T-cell (primary cell): ENCODE data around the gene MOSPD3. TPM values are rescaled to one million over a fixed set of nuclear protein-coding genes. Genes with fewer than 3 reads are reported as not detected.

Source experiments
- ATAC-seq, 4 experiments: fragments of 200-7000 bp in 3 of 4; fragments of 150-1000 bp in 1 of 4; cut with Tn5 transposase; replicated peaks in 1 of 4; 1 replicate in 3 of 4; 2 replicates in 1 of 4; pipeline ENCODE4 v1.10.0; 2021; ENCODE audit warnings: moderate library complexity in 3 of 4, mild to moderate bottlenecking in 2 of 4, moderate number of reproducible peaks in 1 of 4
- CTCF ChIA-PET, 2 donors: fragments of 300-600 bp; sonication (Branson Sonifier 250); formaldehyde crosslinking; loops; one replicate each; lab custom pipeline; 2022; ENCODE audit warnings: antibody characterized with exemption in 2 of 2; lab: Charles Lee
- POLR2A ChIA-PET, 2 donors: fragments of 300-600 bp; sonication (Branson Sonifier 250); formaldehyde crosslinking; loops; one replicate each; lab custom pipeline; 2022; ENCODE audit warnings: antibody characterized with exemption in 2 of 2; lab: Charles Lee
- DNase-seq, 35 experiments: peaks; one replicate each; pipeline versions ENCODE4 v3.0.0 to v3.0.0-alpha.2; 2013 to 2023
- H3K27ac ChIP-seq: one replicate; pipeline ENCODE4 v1.5.1; 2013; ENCODE audit warnings: low read length
- H3K27me3 ChIP-seq, 2 experiments: replicated peaks in 1 of 2; 1 replicate in 1 of 2; 2 replicates in 1 of 2; pipeline versions ENCODE4 v1.6.1 to v1.7.0; 2013; ENCODE audit warnings: low read length in 1 of 2, mixed read lengths in 1 of 2; ENCODE audit not compliant: control insufficient read depth in 2 of 2, insufficient read depth in 2 of 2; ENCODE audit errors: extremely low read depth in 1 of 2
- H3K36me3 ChIP-seq, 2 donors: 1 replicate in 1 of 2; 2 replicates in 1 of 2; pipeline versions ENCODE4 v1.6.1 to v1.7.0; 2013; ENCODE audit warnings: low read length in 1 of 2; ENCODE audit not compliant: control insufficient read depth in 2 of 2, insufficient read depth in 1 of 2; ENCODE audit errors: extremely low read depth in 1 of 2
- H3K4me1 ChIP-seq, 2 experiments: 1 replicate in 1 of 2; 2 replicates in 1 of 2; pipeline versions ENCODE4 v1.6.1 to v1.7.0; 2013; ENCODE audit warnings: low read length in 2 of 2, mixed read lengths in 1 of 2; ENCODE audit not compliant: insufficient read depth in 2 of 2, control insufficient read depth in 1 of 2; ENCODE audit errors: extremely low read depth in 1 of 2
- H3K4me3 ChIP-seq, 2 donors: 1 replicate in 1 of 2; 2 replicates in 1 of 2; pipeline versions ENCODE4 v1.5.1 to v1.7.0; 2013; ENCODE audit warnings: mild to moderate bottlenecking in 2 of 2, low read length in 1 of 2, moderate library complexity in 1 of 2; ENCODE audit not compliant: control insufficient read depth in 1 of 2; ENCODE audit errors: extremely low read depth in 1 of 2
- H3K9me3 ChIP-seq: 2 replicates; pipeline ENCODE4 v1.7.0; 2013
- H3K27ac Mint-ChIP-seq, 2 donors: one replicate each; pipeline ENCODE4 v1.8.0; 2020 to 2021; ENCODE audit warnings: mild to moderate bottlenecking in 2 of 2, mixed read lengths in 2 of 2
- H3K27me3 Mint-ChIP-seq, 2 donors: one replicate each; pipeline ENCODE4 v1.8.0; 2021 to 2022; ENCODE audit warnings: mixed read lengths in 2 of 2
- H3K36me3 Mint-ChIP-seq: one replicate; pipeline ENCODE4 v1.8.0; 2021; ENCODE audit warnings: mixed read lengths
- H3K4me1 Mint-ChIP-seq, 3 donors: one replicate each; pipeline ENCODE4 v1.8.0; 2020 to 2022; ENCODE audit warnings: mixed read lengths in 3 of 3, mild to moderate bottlenecking in 1 of 3
- H3K4me3 Mint-ChIP-seq, 3 donors: one replicate each; pipeline ENCODE4 v1.8.0; 2020 to 2022; ENCODE audit warnings: mild to moderate bottlenecking in 3 of 3, mixed read lengths in 3 of 3, moderate library complexity in 3 of 3
- H3K9me3 Mint-ChIP-seq, 3 donors: one replicate each; pipeline ENCODE4 v1.8.0; 2020 to 2022; ENCODE audit warnings: mixed read lengths in 3 of 3
- WGBS: methylation state at CpG from one replicate; pipeline ENCODE4 v1.1.5; 2013; ENCODE audit warnings: missing lambda C conversion rate; ENCODE audit not compliant: insufficient coverage; 5-methylcytosine and 5-hydroxymethylcytosine counted together
- total RNA-seq, 35 experiments: library from RNA in 6 of 35; stranded (reverse) in 6 of 35; fragments of 120-200 nt in 1 of 35; gene quantifications; one replicate each; pipeline versions ENCODE4 v1.2.1 to v1.2.4 and lab custom pipeline; 2013 to 2026

The MOSPD3 gene
- total RNA-seq, 5 donors from 2014 or later (not counting 1 experiment from before 2014, with no cell fraction given) = 10.9 to 19.0 (median 16.3) TPM

- Mint-ChIP-seq H3K36me3 (no peaks in the 10 kb centered on the region), H3K4me1 (peaks cover 13 to 23% (median 16%) of the 10 kb centered on the region in 3 donors), H3K9me3 (no peaks in the 10 kb centered on the region), H3K27me3 (no peaks in the 10 kb centered on the region), H3K27ac (peak overlapping the region; percentile 88 to 91), H3K4me3 (peak overlapping the region; percentile 79 to 90 (median 85))
- under 1% methylated on average over 45 of the region's 70 CpGs for WGBS
- Histone ChIP-seq H3K27me3 (peaks cover 0 to 7% of the 10 kb centered on the region in 2 experiments), H3K4me1 (peaks cover 11 to 30% of the 10 kb centered on the region in 2 experiments), H3K27ac (peak overlapping the region; percentile 67), H3K9me3 (no peaks in the 10 kb centered on the region), H3K36me3 (no peaks in the 10 kb centered on the region), H3K4me3 (peak overlapping the region; percentile 84 to 88)
- CTCF ChIA-PET = interaction anchor here (0.6 to 1.9 kb wide), 4 partner anchors 16 to 109 kb away, joined by 3 to 5 read pairs (median 4); partner anchors contain the start of gene POP7 (in 1 of the 2)
- peak; percentile 76 to 82 (median 78) for ATAC-seq
- POLR2A ChIA-PET = no interaction called here
- peak; percentile 35 to 82 (median 65) for DNase-seq
These were observed 8.0 kb upstream of the MOSPD3 start for GRCh38 chr7:100604028-100604975.

- H3K27ac Mint-ChIP-seq = peak overlapping the region; percentile 57 to 73
- Histone ChIP-seq H3K36me3 (no peaks in the 10 kb centered on the region), H3K27ac (no peak overlapping the region), H3K9me3 (no peaks in the 10 kb centered on the region), H3K4me1 (peaks cover 11 to 30% of the 10 kb centered on the region in 2 experiments), H3K4me3 (peak overlapping the region; percentile 84 to 88), H3K27me3 (peaks cover 0 to 7% of the 10 kb centered on the region in 2 experiments)
- H3K27me3 Mint-ChIP-seq = no peaks in the 10 kb centered on the region
- peak in 22 of 35 experiments; percentile 14 to 62 (median 40) for DNase-seq
- peak; percentile 2 to 35 (median 8) for ATAC-seq
- ChIA-PET CTCF (interaction anchor here (0.5 to 1.9 kb wide), 5 partner anchors 16 to 147 kb away, joined by 3 to 5 read pairs (median 5); no protein-coding TSS in a partner anchor), POLR2A (interaction anchor here in 1 of 2 donors (0.6 kb wide), 1 partner anchor 35 kb away, joined by 4 read pairs; no protein-coding TSS in a partner anchor)
- H3K36me3 Mint-ChIP-seq = no peaks in the 10 kb centered on the region
- H3K4me1 Mint-ChIP-seq = peaks cover 13 to 23% (median 16%) of the 10 kb centered on the region in 3 donors
- WGBS = 1% methylated on average over 68 of the region's 68 CpGs
- H3K9me3 Mint-ChIP-seq = no peaks in the 10 kb centered on the region
- peak overlapping the region; percentile 79 to 90 (median 85) for H3K4me3 Mint-ChIP-seq
These were observed 7.1 kb upstream of the MOSPD3 start for GRCh38 chr7:100604976-100605911.

GRCh38 chr7:100606313-100606712, 6.0 kb upstream of the MOSPD3 start:
- peaks cover 16 to 25% (median 16%) of the 10 kb centered on the region in 3 donors for H3K4me1 Mint-ChIP-seq
- Histone ChIP-seq H3K27me3 (peaks cover 0 to 7% of the 10 kb centered on the region in 2 experiments), H3K9me3 (no peaks in the 10 kb centered on the region), H3K36me3 (no peaks in the 10 kb centered on the region), H3K4me3 (no peak overlapping the region), H3K4me1 (peaks cover 11 to 32% of the 10 kb centered on the region in 2 experiments), H3K27ac (no peak overlapping the region)
- ATAC-seq (no peak), DNase-seq (no peak)
- no peaks in the 10 kb centered on the region for H3K27me3 Mint-ChIP-seq
- 91% methylated on average over 6 of the region's 12 CpGs for WGBS
- peak overlapping the region in 1 of 2 donors; percentile 28 for H3K27ac Mint-ChIP-seq
- no peaks in the 10 kb centered on the region for H3K9me3 Mint-ChIP-seq
- CTCF ChIA-PET = interaction anchor here (0.5 to 1.9 kb wide), 4 partner anchors 20 to 148 kb away, joined by 3 to 5 read pairs (median 5); partner anchors contain the start of gene FBXO24 (in 1 of the 2)
- peak overlapping the region; percentile 43 to 90 (median 79) for H3K4me3 Mint-ChIP-seq
- no peaks in the 10 kb centered on the region for H3K36me3 Mint-ChIP-seq
- POLR2A ChIA-PET = interaction anchor here in 1 of 2 donors (0.6 kb wide), 1 partner anchor 384 kb away, joined by 3 read pairs; no protein-coding TSS in a partner anchor

- Mint-ChIP-seq H3K27me3 (no peaks in the 10 kb centered on the region), H3K4me1 (peaks cover 16 to 29% (median 20%) of the 10 kb centered on the region in 3 donors), H3K4me3 (peak overlapping the region in 1 of 3 donors; percentile 29), H3K36me3 (no peaks in the 10 kb centered on the region), H3K9me3 (no peaks in the 10 kb centered on the region), H3K27ac (peak overlapping the region in 1 of 2 donors; percentile 25)
- peaks cover 0 to 7% of the 10 kb centered on the region in 2 experiments for H3K27me3 ChIP-seq
- H3K4me1 ChIP-seq = peaks cover 11 to 34% of the 10 kb centered on the region in 2 experiments
- no peak overlapping the region for H3K27ac ChIP-seq
- no peak for ATAC-seq
- H3K9me3 ChIP-seq = no peaks in the 10 kb centered on the region
- no peaks in the 10 kb centered on the region for H3K36me3 ChIP-seq
- ChIA-PET CTCF (interaction anchor here in 1 of 2 donors (1.4 kb wide), 1 partner anchor 84 kb away, joined by 5 read pairs; no protein-coding TSS in a partner anchor), POLR2A (no interaction called here)
- WGBS = 87% methylated on average over 4 of the region's 8 CpGs
- no peak overlapping the region for H3K4me3 ChIP-seq
- no peak for DNase-seq
These were observed 5.2 kb upstream of the MOSPD3 start for GRCh38 chr7:100607111-100607510.

GRCh38 chr7:100609958-100610357, 2.4 kb upstream of the MOSPD3 start:
- DNase-seq (no peak), ATAC-seq (no peak)
- H3K4me3 ChIP-seq = no peak overlapping the region
- H3K9me3 ChIP-seq = no peaks in the 10 kb centered on the region
- H3K27me3 ChIP-seq = peaks cover 0 to 3% of the 10 kb centered on the region in 2 experiments
- Mint-ChIP-seq H3K27ac (peak overlapping the region in 1 of 2 donors; percentile 47), H3K4me1 (peaks cover 23 to 37% (median 32%) of the 10 kb centered on the region in 3 donors), H3K4me3 (no peak overlapping the region), H3K27me3 (no peaks in the 10 kb centered on the region), H3K36me3 (peaks cover 3% of the 10 kb centered on the region), H3K9me3 (no peaks in the 10 kb centered on the region)
- H3K27ac ChIP-seq = no peak overlapping the region
- peaks cover 13 to 41% of the 10 kb centered on the region in 2 experiments for H3K4me1 ChIP-seq
- WGBS = 91% methylated on average over 5 of the region's 5 CpGs
- no peaks in the 10 kb centered on the region for H3K36me3 ChIP-seq
- CTCF ChIA-PET = interaction anchor here in 1 of 2 donors (0.7 kb wide), 1 partner anchor 25 kb away, joined by 5 read pairs; no protein-coding TSS in a partner anchor
- POLR2A ChIA-PET = interaction anchor here in 1 of 2 donors (0.6 kb wide), 1 partner anchor 26 kb away, joined by 8 read pairs; no protein-coding TSS in a partner anchor
